Fibroblast of the aortic adventitia (primary cell): ENCODE measurements around the gene NCF2. TPM values are rescaled to one million over a fixed set of nuclear protein-coding genes. Genes with fewer than 3 reads are reported as not detected.
"Not testable (repeated sequence)": the region's sequence is repeated elsewhere in the genome, so short reads cannot be mapped to it uniquely, and the experiment has no call there.

Source experiments
- DNase-seq: peaks from one replicate; pipeline ENCODE4 v3.0.0-alpha.2; 2010; ENCODE audit warnings: low read depth
- H3K4me3 ChIP-seq: 2 replicates; pipeline ENCODE4 v1.5.1; 2011; ENCODE audit warnings: low read depth, mild to moderate bottlenecking, control low read depth, low read length, moderate library complexity
- CTCF ChIP-seq: IDR thresholded peaks from 2 replicates; pipeline ENCODE4 v1.5.1; 2011; ENCODE audit warnings: mild to moderate bottlenecking, low read length, control low read depth, inconsistent platforms; ENCODE audit not compliant: insufficient read depth
- total RNA-seq: library from RNA; depleted of rRNA; stranded (reverse); fragments of >200 nt; gene quantifications from 2 replicates; pipeline ENCODE4 v1.2.3, GENCODE V29; 2012; ENCODE audit warnings: low replicate concordance

The NCF2 gene
- total RNA-seq, 1 donor, result 0.63 TPM

GRCh38 chr1:183628537-183628936, 38.3 kb upstream of the NCF2 start:
- H3K4me3 ChIP-seq, result no peak overlapping the region
- TF ChIP-seq CTCF, result no peak

GRCh38 chr1:183626236-183626635, 36.0 kb upstream of the NCF2 start:
- not testable (repeated sequence) for H3K4me3 ChIP-seq, DNase-seq

More at GRCh38 chr1:183628537-183628936, 38.3 kb upstream of the NCF2 start:
- DNase-seq, result no peak

- H3K4me3 ChIP-seq, result no peak overlapping the region
- TF ChIP-seq CTCF, result peak; percentile 82
- DNase-seq, result peak; percentile 83
These were observed 32.9 kb upstream of the NCF2 start for GRCh38 chr1:183622884-183623785.

- no peak for TF ChIP-seq CTCF
- no peak for DNase-seq
- H3K4me3 ChIP-seq, result no peak overlapping the region
These were observed 31.8 kb upstream of the NCF2 start for GRCh38 chr1:183622013-183622412.

GRCh38 chr1:183620311-183620710, 30.1 kb upstream of the NCF2 start:
- no peak for DNase-seq
- H3K4me3 ChIP-seq, result no peak overlapping the region
- no peak for TF ChIP-seq CTCF

GRCh38 chr1:183619781-183620180, 29.5 kb upstream of the NCF2 start:
- no peak overlapping the region for H3K4me3 ChIP-seq
- no peak for DNase-seq
- TF ChIP-seq CTCF, result no peak

GRCh38 chr1:183618202-183618601, 27.9 kb upstream of the NCF2 start:
- not testable (repeated sequence) for DNase-seq, H3K4me3 ChIP-seq

GRCh38 chr1:183612975-183613374, 22.7 kb upstream of the NCF2 start:
- not testable (repeated sequence) for DNase-seq, H3K4me3 ChIP-seq
